ENCODE results near the gene SLC2A4RG.

The SLC2A4RG gene

DNA sequence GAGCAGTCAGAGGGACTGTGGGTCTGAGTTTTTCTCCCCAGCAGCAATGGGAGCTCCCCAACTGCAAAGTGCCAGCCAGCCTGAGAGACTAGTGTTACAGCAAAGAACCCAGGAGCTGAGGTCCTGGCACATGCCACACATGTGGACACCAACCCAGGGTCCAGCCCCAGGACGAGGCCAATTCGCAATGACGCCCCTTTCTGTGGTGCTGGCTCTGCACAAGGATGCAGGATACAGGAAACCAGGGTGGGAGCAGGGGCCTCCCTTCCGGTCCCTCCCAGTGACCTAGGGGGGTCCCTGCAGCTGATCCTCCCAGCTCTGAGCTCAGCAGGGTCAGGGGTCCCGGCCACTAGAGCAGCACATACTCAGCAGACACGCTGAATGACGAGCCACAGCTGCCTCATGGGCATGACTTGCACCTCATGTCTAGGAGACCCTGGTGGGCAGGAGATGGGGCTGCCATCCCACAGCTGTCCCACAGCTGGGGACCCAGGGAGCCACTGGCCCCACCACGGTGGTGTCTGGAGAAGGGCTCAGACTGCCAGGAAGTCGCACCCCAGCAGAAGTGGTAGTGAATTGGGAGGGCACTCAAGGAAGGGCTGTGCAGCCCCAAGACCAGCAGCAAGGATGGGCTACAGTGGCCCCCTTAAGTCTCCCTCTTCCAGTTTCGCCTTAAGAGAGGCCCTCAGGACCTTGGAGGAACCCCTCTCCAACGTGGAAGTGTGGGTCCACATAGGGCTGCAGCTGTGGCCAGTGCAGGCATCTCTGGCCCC, 35.4 kb upstream of the SLC2A4RG start:
- in situ Hi-C loops (cut with HindIII; ENCODE audit: low sequenced_read_pairs), result no loop called here
- TF ChIP-seq, protein P1, sequence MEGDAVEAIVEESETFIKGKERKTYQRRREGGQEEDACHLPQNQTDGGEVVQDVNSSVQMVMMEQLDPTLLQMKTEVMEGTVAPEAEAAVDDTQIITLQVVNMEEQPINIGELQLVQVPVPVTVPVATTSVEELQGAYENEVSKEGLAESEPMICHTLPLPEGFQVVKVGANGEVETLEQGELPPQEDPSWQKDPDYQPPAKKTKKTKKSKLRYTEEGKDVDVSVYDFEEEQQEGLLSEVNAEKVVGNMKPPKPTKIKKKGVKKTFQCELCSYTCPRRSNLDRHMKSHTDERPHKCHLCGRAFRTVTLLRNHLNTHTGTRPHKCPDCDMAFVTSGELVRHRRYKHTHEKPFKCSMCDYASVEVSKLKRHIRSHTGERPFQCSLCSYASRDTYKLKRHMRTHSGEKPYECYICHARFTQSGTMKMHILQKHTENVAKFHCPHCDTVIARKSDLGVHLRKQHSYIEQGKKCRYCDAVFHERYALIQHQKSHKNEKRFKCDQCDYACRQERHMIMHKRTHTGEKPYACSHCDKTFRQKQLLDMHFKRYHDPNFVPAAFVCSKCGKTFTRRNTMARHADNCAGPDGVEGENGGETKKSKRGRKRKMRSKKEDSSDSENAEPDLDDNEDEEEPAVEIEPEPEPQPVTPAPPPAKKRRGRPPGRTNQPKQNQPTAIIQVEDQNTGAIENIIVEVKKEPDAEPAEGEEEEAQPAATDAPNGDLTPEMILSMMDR (IDR thresholded peaks at IDR 0.05; ENCODE audit: low read depth, low read length), result no peak
- no peak for DNase-seq (ENCODE audit: low read depth, low spot score)
- H3K4me3 ChIP-seq (ENCODE audit: low read depth, low read length), result no peak overlapping the region

DNA sequence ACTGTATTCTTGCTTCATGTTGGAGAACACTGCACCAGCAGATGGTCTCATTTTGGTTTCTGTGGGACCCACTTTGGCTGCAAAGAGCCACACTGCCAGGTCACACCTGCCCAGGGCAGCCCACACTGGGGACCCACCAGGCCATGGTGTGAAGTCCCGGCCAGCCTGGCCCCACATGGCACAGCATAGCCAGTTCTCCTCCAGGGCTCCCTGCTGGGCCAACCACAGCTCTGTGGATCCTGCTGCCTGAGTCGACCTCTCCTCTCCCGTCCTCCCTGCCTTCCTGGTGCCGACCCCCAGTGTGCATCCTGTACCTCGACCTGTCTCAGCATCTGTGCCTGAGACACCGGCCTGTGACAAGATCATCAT, 34.8 kb upstream of the SLC2A4RG start:
- TF ChIP-seq, protein P1 (IDR thresholded peaks at IDR 0.05; ENCODE audit: low read depth, low read length), result no peak
- DNase-seq (ENCODE audit: low read depth, low spot score), result no peak
- in situ Hi-C loops (cut with HindIII; ENCODE audit: low sequenced_read_pairs), result no loop called here
- H3K4me3 ChIP-seq (ENCODE audit: low read depth, low read length), result no peak overlapping the region

DNA sequence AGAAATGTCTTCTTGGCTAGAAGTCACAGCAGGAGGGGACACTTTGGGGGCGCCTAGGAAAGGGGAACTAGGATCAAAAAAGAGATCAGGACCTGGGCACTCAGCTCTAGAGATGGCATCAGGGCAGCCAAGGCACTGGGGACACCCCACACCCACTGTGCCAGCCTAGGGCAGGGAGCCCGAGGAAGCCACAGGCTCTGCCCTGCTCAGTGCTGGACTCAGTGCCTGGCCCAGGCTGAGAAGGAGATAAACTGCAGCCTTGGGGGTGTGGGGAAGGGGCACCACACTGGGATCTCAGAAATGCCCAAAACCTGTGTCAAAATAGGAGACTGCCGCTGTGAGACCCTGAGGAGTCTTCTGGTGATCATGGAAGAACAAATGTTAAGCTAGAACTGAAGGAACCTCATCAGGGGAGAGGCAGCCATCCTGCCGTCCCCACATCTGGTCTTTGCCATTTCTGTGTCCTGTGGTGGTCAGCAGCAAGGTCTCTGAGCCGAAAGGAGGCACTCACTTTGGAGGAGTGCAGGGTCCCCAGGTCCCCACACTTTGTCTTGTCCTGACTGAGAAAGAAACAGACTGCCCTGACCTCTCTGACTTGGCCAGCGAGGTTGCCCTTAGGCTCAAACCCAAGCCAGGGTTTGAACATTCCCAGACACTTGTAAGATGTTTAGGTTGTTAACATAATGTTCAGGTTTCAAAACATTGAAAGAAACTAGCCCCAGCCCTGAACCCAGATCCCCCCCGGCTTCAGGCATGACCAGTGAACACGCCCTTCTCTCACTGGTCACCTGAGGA, 34.1 kb upstream of the SLC2A4RG start:
- DNase-seq (ENCODE audit: low read depth, low spot score), result no peak
- no peak overlapping the region for H3K4me3 ChIP-seq (ENCODE audit: low read depth, low read length)
- TF ChIP-seq, protein P1 (IDR thresholded peaks at IDR 0.05; ENCODE audit: low read depth, low read length), result no peak
- in situ Hi-C loops (cut with HindIII; ENCODE audit: low sequenced_read_pairs), result no loop called here

DNA sequence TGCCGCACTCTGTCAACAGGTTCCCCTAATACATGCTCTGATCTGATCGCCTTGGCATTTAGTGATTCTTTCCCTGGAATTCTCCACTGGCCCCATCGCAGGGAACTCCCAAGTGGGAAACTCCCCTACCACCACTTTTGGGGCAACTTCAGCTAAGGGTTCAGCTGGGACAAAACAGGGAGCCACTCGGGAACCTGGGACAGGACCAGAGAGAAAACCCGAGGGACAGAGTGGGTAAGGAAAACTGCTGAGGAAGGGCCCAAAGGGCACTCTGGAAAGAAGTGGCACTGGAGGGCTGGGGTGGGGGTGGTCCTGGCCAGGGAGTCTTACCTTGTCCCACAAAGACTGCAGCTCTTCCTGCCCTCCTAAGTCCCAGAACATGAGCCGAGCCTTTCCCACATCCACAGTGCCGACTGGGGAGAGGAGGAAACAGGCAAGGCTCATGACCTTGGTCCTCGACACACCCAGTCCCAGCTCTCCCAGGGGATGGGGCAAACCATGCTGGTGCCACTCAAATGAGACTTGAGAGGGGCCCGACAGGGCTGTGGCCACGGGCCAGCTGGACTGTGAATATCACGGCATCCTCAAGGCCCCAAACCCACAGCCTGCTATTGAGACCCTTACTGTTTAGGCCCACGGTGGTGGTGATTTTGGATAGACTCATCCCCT, 33.4 kb upstream of the SLC2A4RG start:
- TF ChIP-seq, protein P1 (IDR thresholded peaks at IDR 0.05; ENCODE audit: low read depth, low read length), result no peak

DNA sequence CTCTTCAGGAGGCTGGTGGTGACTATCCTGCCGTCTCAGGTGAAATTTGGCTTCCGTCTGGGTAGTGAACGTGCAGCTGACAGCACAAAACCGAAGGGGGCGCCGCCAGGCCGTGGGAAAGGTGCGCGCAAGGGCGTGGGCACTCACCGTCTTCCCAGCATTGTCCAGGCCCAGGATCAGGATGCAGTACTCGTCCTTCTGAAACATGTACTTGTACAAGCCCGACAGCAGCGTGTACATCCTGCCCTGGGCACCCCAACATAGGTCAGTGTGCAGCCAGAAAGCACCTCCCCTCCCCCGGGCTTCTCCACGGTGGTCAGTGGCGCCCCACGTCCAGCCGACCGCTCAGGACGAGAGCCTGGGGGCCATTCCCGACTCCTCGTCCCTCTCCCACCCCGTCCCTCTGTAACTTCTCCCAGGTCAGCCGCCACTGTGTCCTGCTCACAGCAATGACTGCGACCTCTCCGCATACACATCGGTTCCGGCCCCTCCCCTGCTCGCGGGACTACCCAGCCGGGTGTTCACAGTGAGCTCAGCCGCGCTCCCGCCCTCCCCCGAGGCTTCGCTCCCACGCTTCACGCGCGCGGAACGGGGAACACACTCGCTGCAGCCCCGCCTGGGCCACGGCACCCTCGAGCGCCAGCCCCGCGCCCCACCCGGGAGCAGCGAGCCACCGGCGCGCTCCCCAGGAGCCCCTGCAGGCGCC, 32.6 kb upstream of the SLC2A4RG start:
- peak overlapping the region; percentile 74 for H3K4me3 ChIP-seq (ENCODE audit: low read depth, low read length)
- TF ChIP-seq, protein P1 (IDR thresholded peaks at IDR 0.05; ENCODE audit: low read depth, low read length), result peak; percentile 37
- no peak for DNase-seq (ENCODE audit: low read depth, low spot score)
- in situ Hi-C loops (cut with HindIII; ENCODE audit: low sequenced_read_pairs), result no loop called here

More for the DNA sequence above, 33.4 kb upstream of the SLC2A4RG start:
- no peak for DNase-seq (ENCODE audit: low read depth, low spot score)
- peak overlapping the region; percentile 74 for H3K4me3 ChIP-seq (ENCODE audit: low read depth, low read length)
- in situ Hi-C loops (cut with HindIII; ENCODE audit: low sequenced_read_pairs), result no loop called here

Data from astrocyte of the spinal cord (primary cell).